ENCODE results near the gene A1CF.
"Not testable (repeated sequence)": the region's sequence is repeated elsewhere in the genome, so short reads cannot be mapped to it uniquely, and the experiment has no call there.

A1CF gene, protein sequence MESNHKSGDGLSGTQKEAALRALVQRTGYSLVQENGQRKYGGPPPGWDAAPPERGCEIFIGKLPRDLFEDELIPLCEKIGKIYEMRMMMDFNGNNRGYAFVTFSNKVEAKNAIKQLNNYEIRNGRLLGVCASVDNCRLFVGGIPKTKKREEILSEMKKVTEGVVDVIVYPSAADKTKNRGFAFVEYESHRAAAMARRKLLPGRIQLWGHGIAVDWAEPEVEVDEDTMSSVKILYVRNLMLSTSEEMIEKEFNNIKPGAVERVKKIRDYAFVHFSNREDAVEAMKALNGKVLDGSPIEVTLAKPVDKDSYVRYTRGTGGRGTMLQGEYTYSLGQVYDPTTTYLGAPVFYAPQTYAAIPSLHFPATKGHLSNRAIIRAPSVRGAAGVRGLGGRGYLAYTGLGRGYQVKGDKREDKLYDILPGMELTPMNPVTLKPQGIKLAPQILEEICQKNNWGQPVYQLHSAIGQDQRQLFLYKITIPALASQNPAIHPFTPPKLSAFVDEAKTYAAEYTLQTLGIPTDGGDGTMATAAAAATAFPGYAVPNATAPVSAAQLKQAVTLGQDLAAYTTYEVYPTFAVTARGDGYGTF

DNA sequence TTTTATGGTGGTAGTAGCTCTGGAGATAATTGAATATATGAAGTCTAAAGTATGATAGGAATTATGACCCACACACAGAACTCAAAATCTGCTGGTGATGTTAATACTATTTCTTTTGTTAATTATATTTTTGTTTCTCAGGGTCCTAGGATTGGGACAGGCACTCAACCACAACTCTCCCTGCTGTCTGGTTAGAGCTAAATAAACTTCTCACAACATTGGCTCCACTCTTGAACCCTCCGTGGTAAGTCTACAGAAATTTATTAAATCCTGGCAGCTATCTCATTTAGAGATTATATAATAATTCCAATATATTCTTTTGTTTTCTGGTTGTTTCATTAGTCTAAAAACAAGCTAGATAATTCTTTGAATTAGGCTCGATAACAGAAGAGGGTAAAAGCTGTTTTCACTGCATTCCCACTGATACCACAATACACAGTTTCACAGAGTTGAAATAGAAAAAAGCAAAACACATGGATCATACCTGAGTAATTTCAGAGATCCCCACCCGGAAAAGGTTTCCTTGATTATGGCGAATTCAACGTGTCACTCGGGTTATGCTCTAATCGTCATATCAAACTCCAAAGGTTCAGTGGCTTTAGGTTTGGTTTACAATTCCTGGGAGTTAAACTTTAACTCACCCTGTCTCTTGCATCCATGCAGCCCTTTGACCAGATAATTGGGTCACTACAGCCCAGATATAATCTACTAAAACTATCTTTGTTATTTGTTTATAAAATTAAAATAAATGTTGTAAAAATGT lies at the start of gene A1CF:
Gene A1CF, minus strand, starts transcription at position 531 of the 763 bp plus-strand sequence. CDS start 25,687 bp downstream, outside the sequence.
- no peak for DNase-seq

GRCh38 chr10:50931948-50932431 lies 46.6 kb upstream of the A1CF start:
- no peak for DNase-seq

GRCh38 chr10:50929670-50930069 lies 44.2 kb upstream of the A1CF start:
- DNase-seq, result no peak

DNA sequence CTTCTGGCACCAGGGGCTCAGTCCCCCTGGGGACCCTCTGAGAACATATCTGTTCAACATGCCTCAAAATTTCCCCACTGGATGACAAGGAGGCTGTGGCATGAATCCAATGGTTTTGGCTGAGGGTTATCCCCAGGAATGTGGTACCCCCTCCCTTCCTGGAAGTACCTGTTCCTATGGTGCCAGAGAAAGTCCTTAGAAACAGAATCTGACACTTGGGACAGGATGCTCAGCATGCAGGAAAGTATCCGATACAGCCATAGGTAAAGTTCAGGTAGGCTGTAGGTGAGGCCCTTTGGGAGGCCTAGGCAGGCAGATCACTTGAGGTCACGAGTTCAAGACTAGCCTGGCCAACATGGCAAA lies 42.7 kb upstream of the A1CF start:
- DNase-seq, result no peak

GRCh38 chr10:50927522-50928189 lies 42.2 kb upstream of the A1CF start:
- DNase-seq, result no peak

DNA sequence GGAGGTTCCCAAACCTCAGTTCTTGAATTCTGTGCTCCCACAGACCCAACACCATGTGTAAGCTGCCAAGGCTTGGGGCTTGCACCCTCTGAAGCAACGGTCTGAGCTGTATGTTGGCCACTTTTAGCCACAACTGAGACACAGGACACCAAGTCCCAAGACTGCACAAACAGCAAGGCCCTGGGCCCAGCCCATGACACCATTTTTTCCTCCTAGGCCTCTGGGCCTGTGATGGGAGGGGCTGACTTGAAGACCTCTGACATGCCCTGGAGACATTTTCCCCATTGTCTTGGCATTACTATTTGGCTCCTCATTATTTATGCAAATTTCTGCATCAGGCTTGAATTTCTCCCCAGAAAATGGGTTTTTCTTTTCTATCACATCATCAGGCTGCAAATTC lies 38.0 kb upstream of the A1CF start:
- not testable (repeated sequence) for DNase-seq

- DNase-seq, result no peak
Observed at GRCh38 chr10:50919010-50919409, 33.6 kb upstream of the A1CF start.

DNA sequence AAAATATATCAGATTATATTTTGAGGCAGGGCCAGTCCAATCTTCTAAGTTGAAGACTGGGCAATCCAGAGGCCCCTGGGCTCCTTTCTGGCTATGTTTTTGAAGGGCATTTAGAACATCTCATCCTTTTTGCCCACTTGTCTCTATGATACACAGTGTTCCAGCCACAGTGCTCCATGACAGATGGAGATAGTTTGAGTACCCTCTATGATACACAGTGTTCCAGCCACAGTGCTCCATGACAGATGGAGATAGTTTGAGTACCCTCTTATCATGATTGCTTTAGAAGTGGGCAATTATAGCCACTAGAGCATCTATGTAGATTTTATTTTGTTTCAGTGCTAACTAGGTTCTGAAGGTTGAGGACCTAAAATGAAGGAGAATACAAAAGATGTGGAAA lies 33.1 kb upstream of the A1CF start:
- no peak for DNase-seq

GRCh38 chr10:50917486-50917885 lies 32.1 kb upstream of the A1CF start:
- no peak for DNase-seq

DNA sequence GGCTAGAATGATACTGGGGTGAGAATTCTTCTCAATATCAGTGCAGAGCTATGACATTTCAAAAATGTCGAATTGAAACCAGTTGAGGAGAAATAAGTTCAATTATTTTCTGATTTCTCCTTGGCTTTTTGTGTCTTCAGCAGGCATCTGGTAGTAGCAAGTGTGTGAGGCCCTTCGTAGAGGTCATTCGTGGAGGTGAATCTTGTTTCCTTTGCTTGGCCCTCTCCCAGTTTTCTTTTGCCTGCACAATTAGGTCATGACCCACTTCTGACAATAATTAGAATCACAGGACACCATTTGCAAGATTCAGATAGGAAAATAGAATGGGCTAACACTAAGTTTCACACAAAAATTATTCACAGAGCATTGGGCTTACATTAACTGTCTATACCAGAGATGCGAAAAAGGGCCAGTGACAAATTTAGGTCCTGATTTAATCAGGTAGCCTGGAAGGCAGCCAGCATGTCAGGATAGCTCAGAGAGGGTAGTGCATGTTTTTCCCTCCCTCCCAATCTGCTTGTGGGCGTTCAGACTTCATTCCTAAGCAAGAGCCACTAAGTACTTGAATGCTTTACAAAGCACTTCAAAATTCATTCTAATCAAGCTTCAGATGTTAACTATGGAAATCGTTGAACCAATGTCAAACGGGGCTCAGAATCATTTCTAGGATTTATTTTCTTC lies 24.0 kb upstream of the A1CF start:
- no peak for DNase-seq

- no peak for DNase-seq
Observed at GRCh38 chr10:50908366-50908765, 22.9 kb upstream of the A1CF start.

DNA sequence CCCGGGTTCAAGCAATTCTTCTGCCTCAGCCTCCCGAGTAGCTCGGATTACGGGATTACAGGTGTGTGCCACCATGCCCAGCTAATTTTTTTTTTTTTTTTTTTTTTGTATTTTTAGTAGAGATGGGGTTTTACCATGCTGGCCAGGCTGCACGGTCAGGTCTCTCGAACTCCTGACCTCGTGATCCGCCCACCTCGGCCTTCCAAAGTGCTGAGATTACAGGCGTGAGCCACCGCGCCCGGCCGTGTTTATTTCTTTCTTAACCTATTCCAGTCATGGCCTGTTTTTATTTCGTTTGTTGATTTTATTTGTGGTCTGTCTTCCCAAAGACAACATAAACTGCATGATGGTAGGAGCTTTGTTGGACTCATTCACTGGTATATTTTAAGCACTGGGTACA lies 20.4 kb upstream of the A1CF start:
- DNase-seq, result not testable (repeated sequence)

DNA sequence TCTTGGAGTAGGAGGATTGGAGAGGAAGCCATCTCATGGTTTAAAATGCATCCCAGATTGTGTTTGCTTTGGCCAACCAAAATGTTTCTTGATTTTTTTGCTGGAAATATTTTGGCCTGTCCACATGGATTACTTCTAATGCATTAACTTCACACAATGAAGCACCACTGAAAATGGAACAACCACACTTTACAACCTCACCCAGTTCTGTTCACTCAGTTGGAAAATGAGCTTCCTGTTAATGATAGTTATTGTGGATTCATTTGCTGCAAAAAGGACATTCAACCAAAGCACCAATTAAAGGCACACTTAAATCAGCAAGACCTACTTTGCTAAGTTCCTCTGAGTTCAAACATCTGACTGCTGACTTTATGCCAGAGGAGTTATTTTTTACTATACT lies 11.3 kb upstream of the A1CF start:
- DNase-seq, result no peak

DNA sequence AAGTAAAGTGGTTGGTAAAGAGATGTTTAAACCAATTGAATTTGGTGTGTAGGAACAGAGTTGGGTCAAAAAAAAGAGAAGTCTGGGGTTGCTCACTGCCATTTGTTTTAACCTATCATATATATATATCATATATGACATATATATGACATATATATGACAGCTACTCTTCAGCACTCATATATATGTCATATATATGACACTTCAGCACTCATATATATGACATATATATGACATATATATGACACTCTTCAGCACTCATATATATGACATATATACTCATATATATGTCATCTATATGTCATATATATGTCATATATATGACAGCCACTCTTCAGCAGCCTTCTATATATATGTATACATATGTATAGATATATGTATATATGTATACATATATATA lies 8.9 kb upstream of the A1CF start:
- no peak for DNase-seq

- DNase-seq, result no peak
Observed at GRCh38 chr10:50892467-50892866, 7.0 kb upstream of the A1CF start.

DNA sequence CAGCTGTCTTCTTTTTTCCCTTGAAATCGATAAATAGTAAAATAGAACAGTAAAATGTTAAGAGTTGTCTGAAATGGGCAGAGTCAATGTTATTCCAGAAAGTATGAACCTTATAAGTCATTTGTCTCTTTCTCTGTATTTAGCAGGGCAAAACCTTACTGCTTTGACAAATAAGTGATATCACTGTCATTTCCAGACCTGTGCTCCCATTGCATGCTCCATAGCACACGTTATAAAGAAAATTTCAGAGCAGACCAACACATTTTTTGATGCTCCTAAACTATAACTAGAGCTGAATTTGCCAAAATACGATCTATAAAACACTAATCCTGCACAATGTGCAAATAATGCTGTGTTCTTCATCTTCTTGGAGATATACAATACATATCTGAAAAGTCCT lies 1.1 kb downstream of the A1CF start:
- no peak for DNase-seq

GRCh38 chr10:50883629-50884028 lies 1.8 kb downstream of the A1CF start:
- no peak for DNase-seq

GRCh38 chr10:50882540-50882983 lies 2.9 kb downstream of the A1CF start:
- DNase-seq, result no peak

DNA sequence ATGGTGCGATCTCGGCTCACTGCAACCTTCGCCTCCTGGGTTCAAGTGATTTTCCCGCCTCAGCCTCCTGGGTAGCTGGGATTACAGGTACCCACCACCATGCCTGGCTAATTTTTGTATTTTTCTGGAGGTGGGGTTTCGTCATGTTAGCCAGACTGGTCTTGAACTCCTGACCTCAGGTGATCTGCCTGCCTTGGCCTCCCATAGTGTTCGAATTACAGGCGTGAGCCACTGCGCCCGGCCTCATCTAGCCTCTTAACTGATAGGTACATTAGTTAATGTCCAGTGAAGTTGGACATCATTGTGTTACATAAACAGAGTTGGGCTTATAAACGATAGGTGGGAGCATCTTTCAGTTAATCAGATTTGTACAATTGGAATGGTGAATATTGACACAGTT lies 4.4 kb downstream of the A1CF start:
- DNase-seq, result not testable (repeated sequence)

- no peak for DNase-seq
Observed at GRCh38 chr10:50876429-50876828, 9.0 kb downstream of the A1CF start.

DNA sequence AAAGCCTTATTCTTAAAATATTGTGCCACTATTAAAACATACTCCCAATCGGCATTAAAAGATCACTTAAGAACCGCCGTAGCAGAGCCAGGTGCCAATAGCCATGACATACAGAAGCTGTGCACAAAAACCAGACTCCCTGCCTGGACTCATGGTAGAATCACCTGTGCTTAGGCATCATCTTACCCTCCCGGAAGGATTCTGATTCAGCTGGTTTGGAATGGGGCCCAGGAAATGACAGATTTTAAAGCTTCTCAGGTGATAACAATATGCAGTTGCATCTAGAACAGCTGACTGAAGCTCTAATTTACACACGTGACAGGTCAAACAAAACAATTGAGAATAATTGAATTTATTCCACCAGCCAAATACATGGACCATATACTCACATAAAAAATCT lies 10.7 kb downstream of the A1CF start:
- peak; percentile 52 for DNase-seq

DNA sequence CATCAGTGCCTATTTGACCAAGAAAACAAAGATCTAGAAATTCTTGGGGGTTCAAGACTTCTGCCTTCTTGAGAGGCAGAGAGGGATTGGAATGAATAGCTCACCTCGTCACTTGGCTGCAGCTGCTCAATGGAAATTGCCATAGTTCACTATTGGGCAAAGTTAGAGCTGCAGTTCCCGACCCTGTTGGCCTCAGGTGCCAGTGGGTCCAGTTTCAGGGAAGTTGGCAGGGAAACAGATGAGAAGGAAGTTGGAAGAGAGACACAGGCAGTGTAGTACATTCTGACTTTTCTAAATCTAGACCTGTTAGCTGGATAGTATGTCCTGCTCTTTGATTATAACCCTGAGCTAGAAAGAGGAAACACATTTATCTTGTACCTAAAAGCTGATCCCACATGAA lies 19.1 kb downstream of the A1CF start:
- no peak for DNase-seq

GRCh38 chr10:50862719-50863118 lies 22.7 kb downstream of the A1CF start:
- DNase-seq, result no peak

Data from NCI-H2029 (cell line).